H9 (cell line): ENCODE measurements around the gene ARHGEF6. TPM values are rescaled to one million over a fixed set of nuclear protein-coding genes. Genes with fewer than 3 reads are reported as not detected.

ENCODE experiments used
- DNase-seq: peaks from one replicate; pipeline ENCODE4 v3.0.0-alpha.2; 2017
- H2AFZ ChIP-seq: one replicate; pipeline ENCODE4 v1.6.1; 2013; ENCODE audit warnings: mild to moderate bottlenecking, low read length, control low read depth, moderate library complexity
- H2AK5ac ChIP-seq: 2 replicates; pipeline ENCODE4 v1.6.1; 2013; ENCODE audit warnings: low read length, control low read depth, mixed read lengths; ENCODE audit not compliant: insufficient read length
- H2BK120ac ChIP-seq: one replicate; pipeline ENCODE4 v1.6.1; 2013; ENCODE audit warnings: low read depth, mild to moderate bottlenecking, low read length, control low read depth, inconsistent platforms; ENCODE audit not compliant: poor library complexity, severe bottlenecking
- H2BK12ac ChIP-seq: 2 replicates; pipeline ENCODE4 v1.6.1; 2013; ENCODE audit warnings: low read length, control low read depth, mixed read lengths, low read depth; ENCODE audit not compliant: insufficient read length
- H2BK15ac ChIP-seq: 2 replicates; pipeline ENCODE4 v1.6.1; 2013; ENCODE audit warnings: low read depth, low read length, control low read depth
- H2BK20ac ChIP-seq: one replicate; pipeline ENCODE4 v1.6.1; 2013; ENCODE audit warnings: low read depth, mild to moderate bottlenecking, low read length, control low read depth, inconsistent platforms; ENCODE audit not compliant: poor library complexity, severe bottlenecking
- H2BK5ac ChIP-seq: 2 replicates; pipeline ENCODE4 v1.6.1; 2013; ENCODE audit warnings: low read length, control low read depth, mixed read lengths; ENCODE audit not compliant: insufficient read length
- H3K14ac ChIP-seq: 2 replicates; pipeline ENCODE4 v1.6.1; 2013; ENCODE audit warnings: low read length, control low read depth; ENCODE audit not compliant: insufficient read depth
- H3K18ac ChIP-seq: 2 replicates; pipeline ENCODE4 v1.6.1; 2013; ENCODE audit warnings: low read depth, mild to moderate bottlenecking, mixed read lengths, low read length, control low read depth; ENCODE audit not compliant: insufficient read length
- H3K23ac ChIP-seq: 2 replicates; pipeline ENCODE4 v1.6.1; 2013; ENCODE audit warnings: low read length, control low read depth, mixed read lengths, low read depth; ENCODE audit not compliant: insufficient read length
- H3K23me2 ChIP-seq: 2 replicates; pipeline ENCODE4 v1.6.1; 2013; ENCODE audit warnings: low read depth, mild to moderate bottlenecking, mixed read lengths, low read length, control low read depth; ENCODE audit not compliant: insufficient read length, poor library complexity, severe bottlenecking
- H3K27ac ChIP-seq: 2 replicates; pipeline ENCODE4 v1.5.1; 2013; ENCODE audit warnings: low read length, control low read depth, mixed read lengths, low read depth; ENCODE audit not compliant: insufficient read length
- H3K27me3 ChIP-seq: 2 replicates; pipeline ENCODE4 v1.6.1; 2013; ENCODE audit warnings: low read length, control low read depth, inconsistent platforms; ENCODE audit not compliant: insufficient read depth
- H3K4ac ChIP-seq: 2 replicates; pipeline ENCODE4 v1.6.1; 2013; ENCODE audit warnings: low read depth, mild to moderate bottlenecking, control low read depth, inconsistent platforms, low read length, moderate library complexity
- H3K4me1 ChIP-seq: 2 replicates; pipeline ENCODE4 v1.6.1; 2013; ENCODE audit warnings: low read length, control low read depth, inconsistent platforms; ENCODE audit not compliant: insufficient read depth
- H3K4me2 ChIP-seq: 2 replicates; pipeline ENCODE4 v1.6.1; 2013; ENCODE audit warnings: low read length, control low read depth, mixed read lengths; ENCODE audit not compliant: insufficient read length, insufficient read depth
- H3K56ac ChIP-seq: 2 replicates; pipeline ENCODE4 v1.6.1; 2013; ENCODE audit warnings: low read depth, mild to moderate bottlenecking, mixed read lengths, low read length, control low read depth; ENCODE audit not compliant: insufficient read length
- H3K79me1 ChIP-seq: 2 replicates; pipeline ENCODE4 v1.6.1; 2013; ENCODE audit warnings: low read depth, mild to moderate bottlenecking, moderate library complexity, low read length, control low read depth, inconsistent platforms; ENCODE audit not compliant: insufficient read depth, poor library complexity, severe bottlenecking
- H3K79me2 ChIP-seq: 2 replicates; pipeline ENCODE4 v1.6.1; 2013; ENCODE audit warnings: low read length, control low read depth, inconsistent platforms; ENCODE audit not compliant: insufficient read depth
- H3K9ac ChIP-seq: 2 replicates; pipeline ENCODE4 v1.6.1; 2013; ENCODE audit warnings: low read length, control low read depth, mixed read lengths; ENCODE audit not compliant: insufficient read length; ENCODE audit errors: extremely low read depth
- H3K9me3 ChIP-seq: one replicate; pipeline ENCODE4 v1.6.1; 2013; ENCODE audit warnings: low read depth, low read length, inconsistent platforms; ENCODE audit not compliant: control insufficient read depth
- H3T11ph ChIP-seq: one replicate; pipeline ENCODE4 v1.6.1; 2013; ENCODE audit warnings: mild to moderate bottlenecking, low read length, control low read depth, inconsistent platforms
- H4K20me1 ChIP-seq: one replicate; pipeline ENCODE4 v1.6.1; 2013; ENCODE audit not compliant: control insufficient read depth, insufficient read length, insufficient read depth
- H4K5ac ChIP-seq: 2 replicates; pipeline ENCODE4 v1.6.1; 2013; ENCODE audit warnings: low read depth, mild to moderate bottlenecking, mixed read lengths, low read length, control low read depth; ENCODE audit not compliant: insufficient read length
- H4K8ac ChIP-seq: replicated peaks from 2 replicates; pipeline ENCODE4 v1.6.1; 2013; ENCODE audit warnings: low read length, control low read depth, mixed read lengths, low read depth; ENCODE audit not compliant: insufficient read length
- H4K91ac ChIP-seq: 2 replicates; pipeline ENCODE4 v1.6.1; 2013; ENCODE audit warnings: low read depth, mild to moderate bottlenecking, moderate library complexity, mixed read lengths, low read length, control low read depth; ENCODE audit not compliant: insufficient read length
- H3K27ac Mint-ChIP-seq, 3 experiments: 2 replicates in 2 of 3; 3 replicates in 1 of 3; pipeline ENCODE4 v1.8.0; 2020 to 2021; ENCODE audit warnings: mixed read lengths in 3 of 3, mild to moderate bottlenecking in 1 of 3, moderate library complexity in 1 of 3
- H3K27me3 Mint-ChIP-seq: 2 replicates; pipeline ENCODE4 v1.8.0; 2021; ENCODE audit warnings: low read depth, mild to moderate bottlenecking, moderate library complexity, mixed read lengths
- H3K36me3 Mint-ChIP-seq, 3 experiments: 2 replicates in 2 of 3; 3 replicates in 1 of 3; pipeline ENCODE4 v1.8.0; 2020 to 2021; ENCODE audit warnings: low read depth in 3 of 3, mixed read lengths in 3 of 3; ENCODE audit not compliant: insufficient read depth in 1 of 3
- H3K4me1 Mint-ChIP-seq, 2 experiments: 2 replicates each; pipeline ENCODE4 v1.8.0; 2020; ENCODE audit warnings: mixed read lengths in 2 of 2
- H3K4me3 Mint-ChIP-seq, 2 experiments: 2 replicates in 1 of 2; 3 replicates in 1 of 2; pipeline ENCODE4 v1.8.0; 2020 to 2021; ENCODE audit warnings: mild to moderate bottlenecking in 2 of 2, mixed read lengths in 2 of 2, moderate library complexity in 1 of 2
- H3K9me3 Mint-ChIP-seq, 2 experiments: 2 replicates in 1 of 2; 3 replicates in 1 of 2; pipeline ENCODE4 v1.8.0; 2020; ENCODE audit warnings: mild to moderate bottlenecking in 2 of 2, mixed read lengths in 2 of 2, moderate library complexity in 1 of 2
- CTCF ChIP-seq: fragments of 200-600 bp; sonication (generic); conservative IDR thresholded peaks from 3 replicates; pipeline ENCODE4 v1.8.0; 2021; ENCODE audit warnings: antibody characterized with exemption, mild to moderate bottlenecking
- total RNA-seq: library from RNA; stranded (reverse); gene quantifications from 2 replicates; pipeline ENCODE4 v1.2.1, GENCODE V29; 2021

Gene ARHGEF6
- total RNA-seq, 1 experiment from 2014 or later: 3.6 TPM

GRCh38 chrX:136725441-136726104 lies 55.2 kb downstream of the ARHGEF6 start:
- peaks cover 0 to 2% (median 0%) of the 10 kb centered on the region in 3 experiments; a peak in 2 of 7 replicates for H3K36me3 Mint-ChIP-seq
- Histone ChIP-seq H3K79me2 (no peaks in the 10 kb centered on the region), H3K18ac (no peak overlapping the region), H3K27ac (no peak overlapping the region), H3K9ac (no peak overlapping the region), H3K56ac (no peak overlapping the region), H3K9me3 (peaks cover 23% of the 10 kb centered on the region), H2BK20ac (no peak overlapping the region), H3K23me2 (no peaks in the 10 kb centered on the region), H3K4ac (no peak overlapping the region), H2BK15ac (no peak overlapping the region), H2BK120ac (no peak overlapping the region), H3K14ac (no peak overlapping the region), H4K5ac (no peak overlapping the region), H4K8ac (no peak overlapping the region), H2AK5ac (no peak overlapping the region), H2BK5ac (no peak overlapping the region), H4K20me1 (no peaks in the 10 kb centered on the region), H2BK12ac (no peak overlapping the region), H3K79me1 (no peaks in the 10 kb centered on the region), H2AFZ (no peak overlapping the region), H3K27me3 (no peaks in the 10 kb centered on the region), H3K23ac (no peak overlapping the region), H4K91ac (no peak overlapping the region), H3K4me1 (no peaks in the 10 kb centered on the region), H3T11ph (no peak overlapping the region), H3K4me2 (no peak overlapping the region)
- H3K4me1 Mint-ChIP-seq: no peaks in the 10 kb centered on the region
- no peak overlapping the region for H3K27ac Mint-ChIP-seq
- TF ChIP-seq CTCF: no peak
- no peak overlapping the region for H3K4me3 Mint-ChIP-seq
- peaks cover 45 to 68% of the 10 kb centered on the region in 2 experiments for H3K9me3 Mint-ChIP-seq
- no peak for DNase-seq
- H3K27me3 Mint-ChIP-seq: no peaks in the 10 kb centered on the region
